ENCODE measurements around the gene SNX3. TPM values are rescaled to one million over a fixed set of nuclear protein-coding genes. Genes with fewer than 3 reads are reported as not detected.
"Not testable (repeated sequence)": the region's sequence is repeated elsewhere in the genome, so short reads cannot be mapped to it uniquely, and the experiment has no call there.

SNX3 gene
- total RNA-seq: 10 to 100 TPM; 80.9 to 97.4 (median 96.6) TPM

DNA sequence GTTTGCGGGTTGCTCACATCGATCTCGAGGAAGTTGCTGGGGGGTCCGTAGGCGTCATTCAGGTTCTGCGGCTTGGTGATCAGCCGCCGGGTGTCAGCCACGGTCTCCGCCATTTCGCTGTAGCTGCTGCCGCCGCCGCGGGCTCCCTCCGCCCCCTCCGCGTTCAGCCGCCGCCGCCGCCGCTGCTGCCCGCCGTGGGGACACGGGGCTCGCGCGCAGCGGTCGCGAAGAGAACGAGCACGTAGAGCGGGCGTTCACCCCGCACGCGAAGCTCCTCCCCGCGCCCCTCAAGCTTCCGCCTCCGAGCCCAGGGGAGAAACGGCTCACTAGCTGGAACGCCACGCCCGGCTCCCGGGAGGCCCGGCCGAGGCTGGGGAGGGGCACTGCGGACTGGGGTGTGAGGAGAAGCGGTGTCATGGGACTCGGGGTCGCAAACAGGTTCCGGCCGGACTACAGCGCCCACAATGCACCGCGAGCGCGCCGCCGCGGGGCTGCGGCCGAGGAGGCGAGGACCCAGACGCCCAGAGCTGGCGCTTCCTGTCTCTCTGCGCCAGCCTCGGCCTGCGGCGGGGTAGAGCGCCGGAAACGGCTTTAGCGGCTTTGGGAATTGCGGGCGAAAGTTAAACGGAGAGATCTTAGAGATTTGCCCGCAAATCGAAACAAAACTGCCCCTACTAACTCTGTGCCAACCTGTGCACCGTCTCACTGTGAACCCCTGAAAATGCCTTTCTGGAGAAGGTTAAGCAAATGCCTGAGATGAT lies at the start of gene SNX3:
Gene SNX3 (minus strand): TSS at position 232 of the 761 bp plus-strand sequence. CDS start 119 bp downstream, at position 113.
- Histone ChIP-seq H3K4me3 (peak within 1 kb of the TSS; percentile 70), H3K36me3 (no peaks in the 10 kb centered on the region), H3K4me1 (peaks cover 31% of the 10 kb centered on the region), H3K27ac (peak within 1 kb of the TSS; percentile 92), H3K9me3 (no peaks in the 10 kb centered on the region), H3K27me3 (no peaks in the 10 kb centered on the region)
- 0% methylated on average over 12 of the region's 83 CpGs for WGBS
- peak; percentile 93 to 97 for DNase-seq (ENCODE audit: low spot score in 2 of 2)
- TF ChIP-seq, protein P1, sequence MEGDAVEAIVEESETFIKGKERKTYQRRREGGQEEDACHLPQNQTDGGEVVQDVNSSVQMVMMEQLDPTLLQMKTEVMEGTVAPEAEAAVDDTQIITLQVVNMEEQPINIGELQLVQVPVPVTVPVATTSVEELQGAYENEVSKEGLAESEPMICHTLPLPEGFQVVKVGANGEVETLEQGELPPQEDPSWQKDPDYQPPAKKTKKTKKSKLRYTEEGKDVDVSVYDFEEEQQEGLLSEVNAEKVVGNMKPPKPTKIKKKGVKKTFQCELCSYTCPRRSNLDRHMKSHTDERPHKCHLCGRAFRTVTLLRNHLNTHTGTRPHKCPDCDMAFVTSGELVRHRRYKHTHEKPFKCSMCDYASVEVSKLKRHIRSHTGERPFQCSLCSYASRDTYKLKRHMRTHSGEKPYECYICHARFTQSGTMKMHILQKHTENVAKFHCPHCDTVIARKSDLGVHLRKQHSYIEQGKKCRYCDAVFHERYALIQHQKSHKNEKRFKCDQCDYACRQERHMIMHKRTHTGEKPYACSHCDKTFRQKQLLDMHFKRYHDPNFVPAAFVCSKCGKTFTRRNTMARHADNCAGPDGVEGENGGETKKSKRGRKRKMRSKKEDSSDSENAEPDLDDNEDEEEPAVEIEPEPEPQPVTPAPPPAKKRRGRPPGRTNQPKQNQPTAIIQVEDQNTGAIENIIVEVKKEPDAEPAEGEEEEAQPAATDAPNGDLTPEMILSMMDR (IDR thresholded peaks at IDR 0.05): no peak
- TF ChIP-seq POLR2AphosphoS5 (IDR thresholded peaks at IDR 0.05): peak in 2 of 3 donors; percentile 78 to 89
- TF ChIP-seq EP300 (IDR thresholded peaks at IDR 0.05): no peak
- peak in 1 of 2 donors; percentile 52 for TF ChIP-seq POLR2A (IDR thresholded peaks at IDR 0.05)

DNA sequence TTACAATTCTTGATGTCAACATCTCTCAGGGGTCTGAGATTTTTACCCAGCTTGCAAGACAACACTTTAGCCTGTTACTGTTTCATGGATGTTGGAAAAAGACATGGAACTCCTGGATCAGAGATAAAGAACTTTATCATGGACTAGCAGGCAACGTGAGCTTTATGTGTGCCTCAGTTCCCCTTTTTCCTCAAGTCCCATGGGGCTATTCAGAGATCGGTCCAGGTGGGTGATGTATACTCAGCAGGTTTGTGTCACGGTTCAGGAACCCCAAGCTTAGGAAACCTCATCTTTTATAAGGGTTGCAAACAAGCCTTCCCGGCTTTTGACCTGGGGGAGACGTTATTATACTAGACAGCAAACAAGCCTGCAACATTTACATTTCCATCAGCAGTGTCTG lies 49.0 kb upstream of the SNX3 start:
- TF ChIP-seq EP300 (IDR thresholded peaks at IDR 0.05): no peak
- TF ChIP-seq POLR2A (IDR thresholded peaks at IDR 0.05): no peak
- TF ChIP-seq, protein P1 (IDR thresholded peaks at IDR 0.05): no peak
- TF ChIP-seq POLR2AphosphoS5 (IDR thresholded peaks at IDR 0.05): no peak
- Histone ChIP-seq H3K27me3 (no peaks in the 10 kb centered on the region), H3K9me3 (no peaks in the 10 kb centered on the region), H3K4me1 (no peaks in the 10 kb centered on the region), H3K36me3 (no peaks in the 10 kb centered on the region), H3K4me3 (no peak overlapping the region), H3K27ac (no peak overlapping the region)
- 96% methylated on average over 5 of the region's 5 CpGs for WGBS
- DNase-seq (ENCODE audit: low spot score in 2 of 2): no peak

DNA sequence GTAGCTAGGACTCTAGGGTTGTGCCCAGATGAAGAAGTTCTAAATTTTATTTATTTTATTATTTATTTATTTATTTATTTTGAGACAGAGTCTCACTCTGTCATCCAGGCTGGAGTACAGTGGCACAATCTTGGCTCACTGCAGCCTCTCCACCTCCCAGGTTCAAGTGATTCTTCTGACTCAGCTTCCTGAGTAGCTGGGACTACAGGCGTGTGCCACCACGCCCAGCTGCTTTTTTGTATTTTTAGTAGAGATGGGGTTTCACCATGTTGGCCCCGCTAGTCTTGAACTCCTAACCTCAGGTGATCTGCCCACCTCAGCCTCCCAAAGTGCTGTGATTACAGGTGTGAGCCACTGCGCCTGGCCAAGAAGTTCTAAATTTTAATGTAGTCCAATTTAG lies 47.8 kb upstream of the SNX3 start:
- H3K36me3 ChIP-seq; DNase-seq (ENCODE audit: low spot score in 2 of 2); H3K4me1 ChIP-seq; H3K27ac ChIP-seq; H3K4me3 ChIP-seq; H3K9me3 ChIP-seq; H3K27me3 ChIP-seq: not testable (repeated sequence)
- 77% methylated on average over 4 of the region's 4 CpGs for WGBS

DNA sequence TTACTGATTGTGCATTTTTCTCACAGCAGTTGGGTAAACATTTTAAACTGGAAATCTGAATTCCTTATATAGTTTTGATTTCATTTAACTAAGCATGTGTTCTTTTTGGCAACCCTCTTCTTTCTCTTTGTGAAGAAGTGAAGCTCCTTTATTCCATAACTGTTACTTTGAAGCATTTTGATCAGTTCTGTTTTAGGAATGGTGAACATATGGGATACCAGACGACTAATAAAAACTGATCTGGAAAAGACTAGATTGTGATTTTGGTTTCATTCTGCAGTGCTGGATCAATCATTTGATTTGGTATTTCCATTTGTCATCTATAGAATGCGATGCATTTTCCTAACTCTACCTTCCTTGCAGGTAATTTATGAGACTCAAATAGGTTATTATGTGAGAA lies 43.8 kb upstream of the SNX3 start:
- H3K27me3 ChIP-seq: no peaks in the 10 kb centered on the region
- TF ChIP-seq, protein P1 (IDR thresholded peaks at IDR 0.05): no peak
- no peak for TF ChIP-seq EP300 (IDR thresholded peaks at IDR 0.05)
- TF ChIP-seq POLR2A (IDR thresholded peaks at IDR 0.05): no peak
- no peak for TF ChIP-seq POLR2AphosphoS5 (IDR thresholded peaks at IDR 0.05)
- no peaks in the 10 kb centered on the region for H3K36me3 ChIP-seq
- no peaks in the 10 kb centered on the region for H3K4me1 ChIP-seq
- no peaks in the 10 kb centered on the region for H3K9me3 ChIP-seq
- 84% methylated on average over 2 of the region's 2 CpGs for WGBS
- DNase-seq (ENCODE audit: low spot score in 2 of 2): no peak
- no peak overlapping the region for H3K4me3 ChIP-seq
- no peak overlapping the region for H3K27ac ChIP-seq

DNA sequence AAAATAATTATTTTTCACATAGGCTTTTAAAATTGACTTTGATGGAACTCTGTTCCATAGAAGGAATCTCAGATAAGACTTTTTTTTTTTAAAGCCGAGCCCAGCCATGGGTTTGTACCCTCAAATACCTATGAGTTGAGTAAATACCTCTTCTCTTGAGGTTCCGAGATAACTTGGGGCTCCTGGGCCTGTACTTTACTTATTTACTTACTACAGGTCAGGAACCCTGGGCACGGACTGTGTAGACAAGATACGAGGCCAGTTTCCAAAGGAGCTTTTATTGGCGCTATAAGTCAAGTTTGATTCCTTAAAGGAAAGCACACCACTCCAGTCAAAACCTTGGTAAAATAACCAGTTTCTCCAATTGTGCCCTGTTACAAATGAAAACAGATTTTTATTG lies 41.5 kb upstream of the SNX3 start:
- WGBS: over 99% methylated on average over 5 of the region's 5 CpGs
- TF ChIP-seq, protein P1 (IDR thresholded peaks at IDR 0.05): no peak
- TF ChIP-seq POLR2A (IDR thresholded peaks at IDR 0.05): no peak
- TF ChIP-seq POLR2AphosphoS5 (IDR thresholded peaks at IDR 0.05): no peak
- TF ChIP-seq EP300 (IDR thresholded peaks at IDR 0.05): no peak
- no peak overlapping the region for H3K27ac ChIP-seq
- H3K9me3 ChIP-seq: no peaks in the 10 kb centered on the region
- no peaks in the 10 kb centered on the region for H3K4me1 ChIP-seq
- H3K27me3 ChIP-seq: no peaks in the 10 kb centered on the region
- no peak overlapping the region for H3K4me3 ChIP-seq
- DNase-seq (ENCODE audit: low spot score in 2 of 2): no peak
- no peaks in the 10 kb centered on the region for H3K36me3 ChIP-seq

All from suprapubic skin (tissue), 4 donors.